K562 (cell line): ENCODE data around the gene NRXN3. TPM values are rescaled to one million over a fixed set of nuclear protein-coding genes. Genes with fewer than 3 reads are reported as not detected.

Source experiments
- ATAC-seq: fragments of 200-7000 bp; cut with Tn5 transposase; 3 replicates; pipeline ENCODE4 v1.9.1; 2020; ENCODE audit warnings: moderate library complexity
- BruUV-seq: library from RNA; stranded (reverse); fragments of 400-500 nt; replicated peaks from 2 replicates; lab custom pipeline; 2021; lab: Mats Ljungman, UMichigan
- CTCF ChIA-PET: fragments of 300-600 bp; formaldehyde crosslinking; extraction: SDS; loops from one replicate; lab custom pipeline; 2021; ENCODE audit warnings: low intra/inter-chr PET ratio; lab: Yijun Ruan, JAX
- POLR2A ChIA-PET: fragments of 300-600, 350-650 bp; sonication (Branson Sonifier 250); formaldehyde crosslinking; extraction: SDS; loops from one replicate; lab custom pipeline; 2021; ENCODE audit warnings: antibody characterized with exemption, inconsistent platforms; lab: Yijun Ruan, JAX
- DNase-seq, 4 experiments: peaks; one replicate each; pipeline versions ENCODE4 v3.0.0 to v3.0.0-alpha.2; 2011 to 2018; ENCODE audit warnings: low spot score in 3 of 4, mixed read lengths in 3 of 4; ENCODE audit errors: extremely low read depth in 1 of 4
- FAIRE-seq: peaks from 2 replicates; lab custom pipeline; 2011; peaks lifted over from hg19 to GRCh38; lab: Jason Lieb, UNC
- H2AFZ ChIP-seq: 2 replicates; pipeline ENCODE4 v1.6.0; 2011; ENCODE audit warnings: low read depth, low read length, control low read depth, inconsistent platforms
- H3K27ac ChIP-seq: fragments of 200-600 bp; 3 replicates; pipeline ENCODE4 v1.8.0; 2011; ENCODE audit warnings: low read depth, mild to moderate bottlenecking, control low read depth, inconsistent platforms, low read length, moderate library complexity, mixed read lengths; ENCODE audit errors: extremely low read depth
- H3K27me3 ChIP-seq, 2 experiments: fragments of 300-600 bp in 1 of 2; 2 replicates in 1 of 2; 3 replicates in 1 of 2; pipeline versions ENCODE4 v1.6.0 to v1.8.0; 2011; ENCODE audit warnings: inconsistent platforms in 2 of 2, low read length in 2 of 2, mild to moderate bottlenecking in 1 of 2, mixed read lengths in 1 of 2, moderate library complexity in 1 of 2; ENCODE audit not compliant: control insufficient read depth in 2 of 2, insufficient read depth in 2 of 2
- H3K36me3 ChIP-seq: fragments of 300-600 bp; 3 replicates; pipeline ENCODE4 v1.8.0; 2011; ENCODE audit warnings: mild to moderate bottlenecking, low read length, inconsistent platforms; ENCODE audit not compliant: control insufficient read depth, insufficient read depth
- H3K4me1 ChIP-seq, 2 experiments: fragments of 200-600 bp in 1 of 2; replicated peaks in 1 of 2; 2 replicates in 1 of 2; 3 replicates in 1 of 2; pipeline versions ENCODE4 v1.5.1 to v1.8.0; 2011; ENCODE audit warnings: inconsistent platforms in 2 of 2, low read length in 2 of 2, mild to moderate bottlenecking in 1 of 2, mixed read lengths in 1 of 2, moderate library complexity in 1 of 2; ENCODE audit not compliant: control insufficient read depth in 2 of 2, insufficient read depth in 2 of 2
- H3K4me2 ChIP-seq: 2 replicates; pipeline ENCODE4 v1.6.1; 2011; ENCODE audit warnings: low read length, control low read depth, inconsistent platforms, mixed read lengths; ENCODE audit not compliant: insufficient read depth
- H3K4me3 ChIP-seq: fragments of 200-600 bp; sonication (generic), shearing (Covaris generic); 2 replicates; pipeline ENCODE4 v1.5.1; 2016; ENCODE audit warnings: control low read depth, inconsistent platforms
- H3K79me2 ChIP-seq: fragments of 200-600 bp; 3 replicates; pipeline ENCODE4 v1.8.0; 2011; ENCODE audit warnings: low read length, inconsistent platforms; ENCODE audit not compliant: control insufficient read depth, insufficient read depth
- H3K9ac ChIP-seq, 2 experiments: 2 replicates each; pipeline versions ENCODE4 v1.6.0 to v1.6.1; 2011; ENCODE audit warnings: low read depth in 2 of 2, low read length in 2 of 2, control low read depth in 1 of 2, inconsistent platforms in 1 of 2, mild to moderate bottlenecking in 1 of 2, mixed read lengths in 1 of 2; ENCODE audit not compliant: insufficient read depth in 1 of 2
- H3K9me1 ChIP-seq: one replicate; pipeline ENCODE4 v1.6.0; 2011; ENCODE audit warnings: inconsistent platforms, mild to moderate bottlenecking, low read length, moderate library complexity; ENCODE audit not compliant: control insufficient read depth, insufficient read depth
- H3K9me3 ChIP-seq: replicated peaks from 2 replicates; pipeline ENCODE4 v1.5.1; 2011; ENCODE audit warnings: low read depth, low read length, inconsistent platforms; ENCODE audit not compliant: control insufficient read depth, insufficient read depth
- H4K20me1 ChIP-seq: replicated peaks from 2 replicates; pipeline ENCODE4 v1.6.1; 2011; ENCODE audit warnings: low read length, inconsistent platforms, mixed read lengths; ENCODE audit not compliant: control insufficient read depth, insufficient read depth
- CBX1 ChIP-seq: sonication (generic); IDR thresholded peaks from 2 replicates; pipeline ENCODE4 v1.6.1; 2016; ENCODE audit warnings: antibody characterized with exemption, low read depth, mild to moderate bottlenecking
- IFI16 ChIP-seq: fragments of 250-450 bp; sonication (Bioruptor Pico); IDR thresholded peaks from 2 replicates; pipeline ENCODE4 v2.1.2; 2022; ENCODE audit warnings: mild to moderate bottlenecking, inconsistent platforms
- ZNF12 ChIP-seq: sonication (generic); formaldehyde crosslinking; IDR thresholded peaks from 2 replicates; pipeline ENCODE4 v1.4.0; 2020; ENCODE audit warnings: mild to moderate bottlenecking, missing genetic modification reagents
- ZNF184 ChIP-seq: sonication (generic); formaldehyde crosslinking; IDR thresholded peaks from 2 replicates; pipeline ENCODE4 v1.5.0; 2020; ENCODE audit warnings: missing genetic modification reagents
- ZNF311 ChIP-seq: fragments of 250-450 bp; sonication (Bioruptor Pico); IDR thresholded peaks from 2 replicates; pipeline ENCODE4 v1.4.0; 2020; ENCODE audit warnings: mild to moderate bottlenecking, moderate library complexity
- ZNF324 ChIP-seq: fragments of 250-450 bp; sonication (Bioruptor Pico); IDR thresholded peaks from 2 replicates; pipeline ENCODE4 v1.4.0; 2020; ENCODE audit warnings: mild to moderate bottlenecking
- WGBS: fragments of 100-300 bp; shearing (Covaris generic); methylation state at CpG from one replicate; pipeline ENCODE4 v1.1.6; 2016; ENCODE audit warnings: low coverage, mixed read lengths; ENCODE audit not compliant: insufficient coverage; ENCODE audit errors: missing lambda C conversion rate; 5-methylcytosine and 5-hydroxymethylcytosine counted together
- in situ Hi-C: fragments of 300-500 bp; cut with MboI; formaldehyde crosslinking; loops from 4 replicates; pipeline ENCODE4 v1.15.0; 2018; ENCODE audit warnings: inconsistent platforms, mixed read lengths
- intact Hi-C: fragments of 100-400 bp; cut with micrococcal nuclease; formaldehyde crosslinking; loops from 2 replicates; pipeline ENCODE4 v1.14.2; 2022
- polyA plus RNA-seq, 8 experiments: library from polyadenylated mRNA; depleted of rRNA in 4 of 8; stranded (reverse) in 5 of 8; unstranded in 3 of 8; fragments of >200 nt; fragmentation: Nextera tagmentation in 2 of 8; fragmentation: Illumina TruSeq in 1 of 8; extraction: Ambion mirVana in 2 of 8; extraction: Trizol in 1 of 8; gene quantifications; 2 replicates each; pipeline versions ENCODE4 v1.2.1 to v1.2.3, GENCODE V29; 2011 to 2014; ENCODE audit warnings: inconsistent platforms in 1 of 8, missing spikeins in 1 of 8
- total RNA-seq, 7 experiments: library from RNA; depleted of rRNA in 6 of 7; stranded (reverse); fragments of >200 nt in 6 of 7; fragmentation: Illumina TruSeq in 2 of 7; extraction: Trizol in 2 of 7; gene quantifications; 2 replicates each; pipeline versions ENCODE4 v1.2.1 to v1.2.3, GENCODE V29; 2011 to 2021; ENCODE audit warnings: low replicate concordance in 1 of 7
- TF ChIP-seq, protein P1 (sequence below), 2 experiments: IDR thresholded peaks; 2 replicates each; pipeline ENCODE4 v1.6.1; 2012; ENCODE audit warnings: improper control_type of control experiment in 2 of 2, low read depth in 2 of 2, low read length in 2 of 2, borderline replicate concordance in 1 of 2
- TF ChIP-seq, protein P2 (sequence below): fragments of 450-650 bp; IDR thresholded peaks from 2 replicates; pipeline ENCODE4 v1.6.1; 2014; ENCODE audit warnings: low read depth, mild to moderate bottlenecking, moderate library complexity, borderline replicate concordance

The NRXN3 gene
- total and polyA plus RNA-seq, 9 of the 15 experiments (the other 6 are each of a cell fraction or from before 2014, with no cell fraction given), result 0.09 TPM; not detected in 8

DNA sequence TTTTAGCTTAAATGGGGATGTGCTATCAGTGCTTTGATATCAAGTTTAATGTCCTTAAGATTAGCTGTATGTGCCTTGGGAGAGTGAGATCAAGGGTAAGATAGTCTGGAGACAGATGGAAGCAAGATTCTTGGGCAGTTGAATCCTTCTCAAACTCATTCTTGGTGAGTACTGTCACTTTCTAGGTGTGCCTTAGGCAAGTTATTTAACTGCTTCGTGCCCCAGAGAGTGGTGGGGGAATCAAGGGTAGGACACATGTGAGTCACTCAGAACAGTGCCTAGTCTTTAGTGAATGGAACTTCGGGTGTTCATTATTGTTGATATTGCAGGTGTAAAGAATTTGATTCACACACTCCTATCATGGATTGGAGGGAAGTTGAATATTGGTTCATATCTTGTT, 1237.4 kb downstream of the NRXN3 start:
- no peaks in the 10 kb centered on the region for H3K36me3 ChIP-seq
- POLR2A ChIA-PET, result no interaction called here
- H3K9me3 ChIP-seq, result no peaks in the 10 kb centered on the region
- no peak for ATAC-seq
- H3K9me1 ChIP-seq, result no peaks in the 10 kb centered on the region
- in situ Hi-C loops (no loop called here), intact Hi-C loops (no loop called here)
- H3K27ac ChIP-seq, result no peak overlapping the region
- H3K9ac ChIP-seq, result no peak overlapping the region
- 0% methylated on average over 2 of the region's 2 CpGs for WGBS
- no peaks in the 10 kb centered on the region for H4K20me1 ChIP-seq
- TF ChIP-seq CBX1, result no peak
- no peak for TF ChIP-seq ZNF12 (CRISPR knock-in tag)
- no peak for TF ChIP-seq ZNF184 (CRISPR knock-in tag)
- no peak for TF ChIP-seq IFI16 (CRISPR knock-in tag)
- TF ChIP-seq, protein P1, sequence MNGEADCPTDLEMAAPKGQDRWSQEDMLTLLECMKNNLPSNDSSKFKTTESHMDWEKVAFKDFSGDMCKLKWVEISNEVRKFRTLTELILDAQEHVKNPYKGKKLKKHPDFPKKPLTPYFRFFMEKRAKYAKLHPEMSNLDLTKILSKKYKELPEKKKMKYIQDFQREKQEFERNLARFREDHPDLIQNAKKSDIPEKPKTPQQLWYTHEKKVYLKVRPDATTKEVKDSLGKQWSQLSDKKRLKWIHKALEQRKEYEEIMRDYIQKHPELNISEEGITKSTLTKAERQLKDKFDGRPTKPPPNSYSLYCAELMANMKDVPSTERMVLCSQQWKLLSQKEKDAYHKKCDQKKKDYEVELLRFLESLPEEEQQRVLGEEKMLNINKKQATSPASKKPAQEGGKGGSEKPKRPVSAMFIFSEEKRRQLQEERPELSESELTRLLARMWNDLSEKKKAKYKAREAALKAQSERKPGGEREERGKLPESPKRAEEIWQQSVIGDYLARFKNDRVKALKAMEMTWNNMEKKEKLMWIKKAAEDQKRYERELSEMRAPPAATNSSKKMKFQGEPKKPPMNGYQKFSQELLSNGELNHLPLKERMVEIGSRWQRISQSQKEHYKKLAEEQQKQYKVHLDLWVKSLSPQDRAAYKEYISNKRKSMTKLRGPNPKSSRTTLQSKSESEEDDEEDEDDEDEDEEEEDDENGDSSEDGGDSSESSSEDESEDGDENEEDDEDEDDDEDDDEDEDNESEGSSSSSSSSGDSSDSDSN (IDR thresholded peaks at IDR 0.05; ENCODE audit: borderline replicate concordance in 1 of 2, low read depth in 2 of 2, low read length in 2 of 2), result no peak
- TF ChIP-seq ZNF324 (CRISPR knock-in tag), result no peak
- TF ChIP-seq ZNF311 (CRISPR knock-in tag), result no peak
- TF ChIP-seq, protein P2, sequence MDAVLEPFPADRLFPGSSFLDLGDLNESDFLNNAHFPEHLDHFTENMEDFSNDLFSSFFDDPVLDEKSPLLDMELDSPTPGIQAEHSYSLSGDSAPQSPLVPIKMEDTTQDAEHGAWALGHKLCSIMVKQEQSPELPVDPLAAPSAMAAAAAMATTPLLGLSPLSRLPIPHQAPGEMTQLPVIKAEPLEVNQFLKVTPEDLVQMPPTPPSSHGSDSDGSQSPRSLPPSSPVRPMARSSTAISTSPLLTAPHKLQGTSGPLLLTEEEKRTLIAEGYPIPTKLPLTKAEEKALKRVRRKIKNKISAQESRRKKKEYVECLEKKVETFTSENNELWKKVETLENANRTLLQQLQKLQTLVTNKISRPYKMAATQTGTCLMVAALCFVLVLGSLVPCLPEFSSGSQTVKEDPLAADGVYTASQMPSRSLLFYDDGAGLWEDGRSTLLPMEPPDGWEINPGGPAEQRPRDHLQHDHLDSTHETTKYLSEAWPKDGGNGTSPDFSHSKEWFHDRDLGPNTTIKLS, result no peak
- no peaks in the 10 kb centered on the region for H3K79me2 ChIP-seq
- CTCF ChIA-PET, result no interaction called here
- H3K4me2 ChIP-seq, result no peak overlapping the region
- no peak overlapping the region for H2AFZ ChIP-seq
- H3K27me3 ChIP-seq, result no peaks in the 10 kb centered on the region
- H3K4me1 ChIP-seq, result no peaks in the 10 kb centered on the region
- H3K4me3 ChIP-seq, result no peak overlapping the region
- no peak for FAIRE-seq
- no peak for DNase-seq
- no TSS peak for BruUV-seq
